ENCODE measurements around the gene NETO2. TPM values are rescaled to one million over a fixed set of nuclear protein-coding genes. Genes with fewer than 3 reads are reported as not detected.

NETO2 gene
- total RNA-seq, 2 experiments from 2014 or later: 0.15 TPM; not detected in 1

- H3K9me3 ChIP-seq (ENCODE audit: low read length): no peaks in the 10 kb centered on the region
- no peaks in the 10 kb centered on the region for H3K79me2 ChIP-seq (ENCODE audit: insufficient read depth, low read depth, low read length)
- CTCF ChIA-PET (ENCODE audit: unreplicated experiment): no interaction called here
- H4K20me1 ChIP-seq (ENCODE audit: insufficient read depth, low read length): no peaks in the 10 kb centered on the region
- intact Hi-C loops (cut with micrococcal nuclease; ENCODE audit: unreplicated experiment): no loop called here
- H3K9me2 ChIP-seq (ENCODE audit: insufficient read depth, low read length): no peaks in the 10 kb centered on the region
- H3K4me3 ChIP-seq (ENCODE audit: low read depth, low read length, poor library complexity, severe bottlenecking): no peak overlapping the region
- H2AFZ ChIP-seq (ENCODE audit: low read length): no peak overlapping the region
- no TSS peak for BruUV-seq (replicated peaks)
- H3K4me2 ChIP-seq (ENCODE audit: low read length): no peak overlapping the region
- POLR2A ChIA-PET: interaction anchor here (0.7 kb wide), 1 partner anchor 346 kb away, joined by 3 read pairs; no protein-coding TSS in a partner anchor
- H3K36me3 ChIP-seq (ENCODE audit: insufficient read depth, low read length): no peaks in the 10 kb centered on the region
- TF ChIP-seq EZH2phosphoT487 (IDR thresholded peaks at IDR 0.05; ENCODE audit: borderline replicate concordance, low read depth, low read length) (no peak), CTCF (conservative IDR thresholded peaks at IDR 0.05; ENCODE audit: low read length) (no peak)
- no peak for DNase-seq (ENCODE audit: low spot score)
- peaks cover 27% of the 10 kb centered on the region for H3K4me1 ChIP-seq (ENCODE audit: insufficient read depth, low read length, poor library complexity, severe bottlenecking)
- no peak overlapping the region for H3K27ac ChIP-seq (ENCODE audit: low read depth, low read length, poor library complexity, severe bottlenecking)
These were observed 99.6 kb downstream of the NETO2 start for GRCh38 chr16:47043970-47044684.

GRCh38 chr16:47043200-47043599 lies 100.5 kb downstream of the NETO2 start:
- H3K9me3 ChIP-seq (ENCODE audit: low read length): no peaks in the 10 kb centered on the region
- DNase-seq (ENCODE audit: low spot score): no peak
- ChIA-PET CTCF (ENCODE audit: unreplicated experiment) (no interaction called here), POLR2A (interaction anchor here (0.7 kb wide), 1 partner anchor 117 kb away, joined by 4 read pairs; no protein-coding TSS in a partner anchor)
- no peaks in the 10 kb centered on the region for H3K79me2 ChIP-seq (ENCODE audit: insufficient read depth, low read depth, low read length)
- TF ChIP-seq CTCF (conservative IDR thresholded peaks at IDR 0.05; ENCODE audit: low read length) (no peak), EZH2phosphoT487 (IDR thresholded peaks at IDR 0.05; ENCODE audit: borderline replicate concordance, low read depth, low read length) (no peak)
- H3K4me3 ChIP-seq (ENCODE audit: low read depth, low read length, poor library complexity, severe bottlenecking): no peak overlapping the region
- no peaks in the 10 kb centered on the region for H4K20me1 ChIP-seq (ENCODE audit: insufficient read depth, low read length)
- no TSS peak for BruUV-seq (replicated peaks)
- no peak overlapping the region for H3K27ac ChIP-seq (ENCODE audit: low read depth, low read length, poor library complexity, severe bottlenecking)
- intact Hi-C loops (cut with micrococcal nuclease; ENCODE audit: unreplicated experiment): no loop called here
- H3K36me3 ChIP-seq (ENCODE audit: insufficient read depth, low read length): no peaks in the 10 kb centered on the region
- H2AFZ ChIP-seq (ENCODE audit: low read length): no peak overlapping the region
- no peak overlapping the region for H3K4me2 ChIP-seq (ENCODE audit: low read length)
- H3K4me1 ChIP-seq (ENCODE audit: insufficient read depth, low read length, poor library complexity, severe bottlenecking): peaks cover 27% of the 10 kb centered on the region
- no peaks in the 10 kb centered on the region for H3K9me2 ChIP-seq (ENCODE audit: insufficient read depth, low read length)

All from OCI-LY7 (cell line).